ENCODE measurements around the gene GORASP1.

DNA sequence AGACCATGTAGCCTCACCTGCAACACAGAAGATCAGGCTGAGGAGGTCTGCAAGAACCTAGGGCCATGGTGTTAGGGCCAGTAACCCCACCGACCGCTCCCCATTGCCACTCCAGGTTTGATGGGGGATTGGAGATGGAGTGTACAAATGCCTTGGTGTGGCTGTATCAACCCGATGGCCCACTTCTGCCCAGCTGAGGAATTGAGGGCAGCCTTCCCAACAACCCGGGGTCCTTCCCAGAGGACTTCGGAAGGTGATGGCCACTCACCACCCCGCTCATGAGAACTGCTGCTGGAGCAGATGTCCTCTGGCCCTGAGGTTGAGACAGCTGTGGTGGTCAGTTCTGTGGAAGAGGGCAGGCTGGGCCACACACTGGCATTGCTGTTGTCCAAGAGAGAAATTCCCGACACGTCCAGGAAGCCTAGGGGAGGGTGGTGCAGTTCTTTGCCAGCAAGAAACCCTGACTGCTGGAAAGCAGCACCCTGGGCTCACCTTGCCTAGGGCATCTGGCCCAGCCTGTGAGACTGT is 8.9 kb downstream of the GORASP1 start:
- no peak for TF ChIP-seq POLR2AphosphoS5 (IDR thresholded peaks at IDR 0.05)
- TF ChIP-seq, protein P1, sequence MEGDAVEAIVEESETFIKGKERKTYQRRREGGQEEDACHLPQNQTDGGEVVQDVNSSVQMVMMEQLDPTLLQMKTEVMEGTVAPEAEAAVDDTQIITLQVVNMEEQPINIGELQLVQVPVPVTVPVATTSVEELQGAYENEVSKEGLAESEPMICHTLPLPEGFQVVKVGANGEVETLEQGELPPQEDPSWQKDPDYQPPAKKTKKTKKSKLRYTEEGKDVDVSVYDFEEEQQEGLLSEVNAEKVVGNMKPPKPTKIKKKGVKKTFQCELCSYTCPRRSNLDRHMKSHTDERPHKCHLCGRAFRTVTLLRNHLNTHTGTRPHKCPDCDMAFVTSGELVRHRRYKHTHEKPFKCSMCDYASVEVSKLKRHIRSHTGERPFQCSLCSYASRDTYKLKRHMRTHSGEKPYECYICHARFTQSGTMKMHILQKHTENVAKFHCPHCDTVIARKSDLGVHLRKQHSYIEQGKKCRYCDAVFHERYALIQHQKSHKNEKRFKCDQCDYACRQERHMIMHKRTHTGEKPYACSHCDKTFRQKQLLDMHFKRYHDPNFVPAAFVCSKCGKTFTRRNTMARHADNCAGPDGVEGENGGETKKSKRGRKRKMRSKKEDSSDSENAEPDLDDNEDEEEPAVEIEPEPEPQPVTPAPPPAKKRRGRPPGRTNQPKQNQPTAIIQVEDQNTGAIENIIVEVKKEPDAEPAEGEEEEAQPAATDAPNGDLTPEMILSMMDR (IDR thresholded peaks at IDR 0.05), result no peak
- TF ChIP-seq POLR2A (IDR thresholded peaks at IDR 0.05), result no peak
- no peak for TF ChIP-seq EP300 (IDR thresholded peaks at IDR 0.05; ENCODE audit: low read depth)
